ENCODE results near the gene SNX33. TPM values are rescaled to one million over a fixed set of nuclear protein-coding genes. Genes with fewer than 3 reads are reported as not detected.
A peak's percentile ranks its signal among the peaks of the same experiment; 100 is the strongest.
"Not testable (repeated sequence)": the region's sequence is repeated elsewhere in the genome, so short reads cannot be mapped to it uniquely, and the experiment has no call there.

The SNX33 gene
- total RNA-seq, 4 donors from 2014 or later, result 19.9 to 43.8 (median 32.5) TPM

GRCh38 chr15:75677465-75678323 lies 30.0 kb downstream of the SNX33 start:
- no peak for TF ChIP-seq CTCF (IDR thresholded peaks at IDR 0.05)
- ATAC-seq (ENCODE audit: low FRiP score) (no peak), DNase-seq (ENCODE audit: low spot score) (no peak)

- DNase-seq (ENCODE audit: low spot score); ATAC-seq (ENCODE audit: low FRiP score): not testable (repeated sequence)
These were observed 30.6 kb downstream of the SNX33 start for GRCh38 chr15:75678324-75678690.

GRCh38 chr15:75680007-75680789 lies 32.5 kb downstream of the SNX33 start:
- ATAC-seq (ENCODE audit: low FRiP score), result no peak
- TF ChIP-seq CTCF (IDR thresholded peaks at IDR 0.05), result no peak
- no peak for DNase-seq (ENCODE audit: low spot score)

- DNase-seq (ENCODE audit: low spot score) (no peak), ATAC-seq (ENCODE audit: low FRiP score) (no peak)
- TF ChIP-seq CTCF (IDR thresholded peaks at IDR 0.05), result no peak
These were observed 34.7 kb downstream of the SNX33 start for GRCh38 chr15:75682181-75683135.

- not testable (repeated sequence) for ATAC-seq (ENCODE audit: low FRiP score)
- peak; percentile 48 for DNase-seq (ENCODE audit: low spot score)
- peak in 1 of 3 donors; percentile 65 for TF ChIP-seq CTCF (IDR thresholded peaks at IDR 0.05)
These were observed 36.1 kb downstream of the SNX33 start for GRCh38 chr15:75683646-75684312.

GRCh38 chr15:75684648-75685047 lies 36.9 kb downstream of the SNX33 start:
- ATAC-seq (ENCODE audit: low FRiP score), result no peak

More at GRCh38 chr15:75684648-75685047, 36.9 kb downstream of the SNX33 start:
- no peak for TF ChIP-seq CTCF (IDR thresholded peaks at IDR 0.05)
- no peak for DNase-seq (ENCODE audit: low spot score)
